WTC11 (cell line): ENCODE measurements around the gene LYPD6B. TPM values are rescaled to one million over a fixed set of nuclear protein-coding genes. Genes with fewer than 3 reads are reported as not detected.

ENCODE experiments used
- ATAC-seq: fragments of 200-7000 bp; cut with Tn5 transposase; 2 replicates; pipeline ENCODE4 v1.10.0; 2021; ENCODE audit warnings: mild to moderate bottlenecking, moderate library complexity
- CTCF ChIA-PET: fragments of 300-600 bp; sonication (Branson Sonifier 250); formaldehyde crosslinking; loops from one replicate; lab custom pipeline; 2021; ENCODE audit warnings: antibody characterized with exemption; lab: Charles Lee
- POLR2A ChIA-PET: fragments of 350-600 bp; sonication (Branson Sonifier 250); formaldehyde crosslinking; loops from one replicate; lab custom pipeline; 2021; ENCODE audit warnings: antibody characterized with exemption; lab: Charles Lee
- DNase-seq: peaks from one replicate; pipeline ENCODE4 v3.0.0; 2021; ENCODE audit warnings: low spot score
- H3K27ac Mint-ChIP-seq: 2 replicates; pipeline ENCODE4 v1.8.0; 2021; ENCODE audit warnings: mixed read lengths
- H3K27me3 Mint-ChIP-seq: 2 replicates; pipeline ENCODE4 v1.8.0; 2021; ENCODE audit warnings: low read depth, mild to moderate bottlenecking, moderate library complexity, mixed read lengths
- H3K36me3 Mint-ChIP-seq: 2 replicates; pipeline ENCODE4 v1.8.0; 2021; ENCODE audit warnings: mixed read lengths
- H3K4me1 Mint-ChIP-seq: 2 replicates; pipeline ENCODE4 v1.8.0; 2022; ENCODE audit warnings: mixed read lengths
- H3K4me3 Mint-ChIP-seq: 2 replicates; pipeline ENCODE4 v1.8.0; 2021; ENCODE audit warnings: mild to moderate bottlenecking, moderate library complexity, mixed read lengths
- H3K9me3 Mint-ChIP-seq: 2 replicates; pipeline ENCODE4 v1.8.0; 2021; ENCODE audit warnings: mixed read lengths
- CBFB ChIP-seq: sonication (generic); formaldehyde crosslinking; IDR thresholded peaks from 2 replicates; pipeline ENCODE4 v1.8.1; 2022; ENCODE audit warnings: mild to moderate bottlenecking, low read depth, missing genetic modification reagents
- ELF4 ChIP-seq: sonication (generic); formaldehyde crosslinking; IDR thresholded peaks from 2 replicates; pipeline ENCODE4 v1.8.1; 2022; ENCODE audit warnings: low read depth, mild to moderate bottlenecking, moderate library complexity, missing genetic modification reagents
- ESRRA ChIP-seq: sonication (generic); formaldehyde crosslinking; IDR thresholded peaks from 2 replicates; pipeline ENCODE4 v1.8.1; 2022; ENCODE audit warnings: mild to moderate bottlenecking, missing genetic modification reagents, borderline replicate concordance
- NFE2L1 ChIP-seq: sonication (generic); formaldehyde crosslinking; IDR thresholded peaks from 2 replicates; pipeline ENCODE4 v1.8.1; 2023; ENCODE audit warnings: missing genetic modification reagents
- NR2C2 ChIP-seq: sonication (generic); formaldehyde crosslinking; IDR thresholded peaks from 2 replicates; pipeline ENCODE4 v1.8.0; 2022; ENCODE audit warnings: mild to moderate bottlenecking, missing genetic modification reagents
- NR3C1 ChIP-seq: sonication (generic); formaldehyde crosslinking; conservative IDR thresholded peaks from 2 replicates; pipeline ENCODE4 v1.8.1; 2023; ENCODE audit warnings: low read depth, mild to moderate bottlenecking, missing genetic modification reagents
- PRRX2 ChIP-seq: fragments of 250-450 bp; sonication (Bioruptor Pico); IDR thresholded peaks from 2 replicates; pipeline ENCODE4 v1.8.0; 2021; ENCODE audit warnings: mild to moderate bottlenecking
- RORB ChIP-seq: fragments of 250-450 bp; sonication (Bioruptor Pico); IDR thresholded peaks from 2 replicates; pipeline ENCODE4 v1.9.0; 2021; ENCODE audit warnings: mild to moderate bottlenecking
- TEAD1 ChIP-seq: sonication (generic); formaldehyde crosslinking; IDR thresholded peaks from 2 replicates; pipeline ENCODE4 v1.8.0; 2022; ENCODE audit warnings: mild to moderate bottlenecking, missing genetic modification reagents
- ZNF232 ChIP-seq: sonication (generic); formaldehyde crosslinking; IDR thresholded peaks from 2 replicates; pipeline ENCODE4 v1.8.0; 2022; ENCODE audit warnings: mild to moderate bottlenecking, missing genetic modification reagents
- ZNF423 ChIP-seq: fragments of 250-450 bp; sonication (Bioruptor Pico); IDR thresholded peaks from 2 replicates; pipeline ENCODE4 v2.1.2; 2022; ENCODE audit warnings: mild to moderate bottlenecking, moderate library complexity
- total RNA-seq: library from RNA; stranded (reverse); gene quantifications from 3 replicates; pipeline ENCODE4 v1.2.3, GENCODE V29; 2021
- TF ChIP-seq, protein P1 (sequence below): sonication (generic); formaldehyde crosslinking; IDR thresholded peaks from 2 replicates; pipeline ENCODE4 v1.8.1; 2022; ENCODE audit warnings: missing genetic modification reagents, borderline replicate concordance
- TF ChIP-seq, protein P2 (sequence below): fragments of 200-600 bp; IDR thresholded peaks from 2 replicates; pipeline ENCODE4 v1.8.0; 2022; ENCODE audit warnings: antibody characterized with exemption
- TF ChIP-seq, protein P3 (sequence below): sonication (generic); formaldehyde crosslinking; IDR thresholded peaks from 2 replicates; pipeline ENCODE4 v1.8.0; 2022; ENCODE audit warnings: mild to moderate bottlenecking, missing genetic modification reagents
- TF ChIP-seq, protein P4 (sequence below): sonication (generic); formaldehyde crosslinking; IDR thresholded peaks from 2 replicates; pipeline ENCODE4 v1.8.1; 2022; ENCODE audit warnings: mild to moderate bottlenecking, missing genetic modification reagents, moderate library complexity, borderline replicate concordance
- TF ChIP-seq, protein P5 (sequence below): sonication (generic); formaldehyde crosslinking; IDR thresholded peaks from 2 replicates; pipeline ENCODE4 v1.8.1; 2022; ENCODE audit warnings: mild to moderate bottlenecking, moderate library complexity, missing genetic modification reagents
- TF ChIP-seq, protein P6 (sequence below): sonication (generic); formaldehyde crosslinking; IDR thresholded peaks from 2 replicates; pipeline ENCODE4 v1.8.0; 2023; ENCODE audit warnings: mild to moderate bottlenecking, missing genetic modification reagents
- TF ChIP-seq, protein P7 (sequence below): fragments of 250-450 bp; sonication (Bioruptor Pico); IDR thresholded peaks from 2 replicates; pipeline ENCODE4 v1.9.0; 2021; ENCODE audit warnings: mild to moderate bottlenecking
- TF ChIP-seq, protein P8 (sequence below): sonication (generic); formaldehyde crosslinking; IDR thresholded peaks from 2 replicates; pipeline ENCODE4 v1.8.1; 2023; ENCODE audit warnings: mild to moderate bottlenecking, missing genetic modification reagents

Gene LYPD6B
- total RNA-seq, 1 experiment from 2014 or later, result 1.6 TPM

DNA sequence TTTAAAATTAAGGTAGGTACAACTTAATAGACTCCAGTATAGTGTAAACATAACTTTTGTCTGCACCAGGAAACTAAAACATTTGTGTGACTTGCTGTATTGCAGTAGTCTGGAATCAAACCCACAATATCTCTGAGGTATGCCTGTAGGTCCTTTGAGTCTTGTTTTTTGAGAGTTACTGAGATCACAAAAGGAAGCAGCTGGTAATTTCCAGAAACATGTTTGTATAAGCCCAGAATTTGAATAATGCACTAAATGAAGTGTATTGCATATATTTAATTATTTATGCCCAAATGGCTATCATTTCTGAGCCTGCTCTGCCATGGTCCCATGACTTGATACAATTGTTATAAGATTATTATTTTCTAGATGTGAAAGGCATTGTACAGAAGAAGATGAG is 148.6 kb downstream of the LYPD6B start (continued):
- TF ChIP-seq, protein P1, sequence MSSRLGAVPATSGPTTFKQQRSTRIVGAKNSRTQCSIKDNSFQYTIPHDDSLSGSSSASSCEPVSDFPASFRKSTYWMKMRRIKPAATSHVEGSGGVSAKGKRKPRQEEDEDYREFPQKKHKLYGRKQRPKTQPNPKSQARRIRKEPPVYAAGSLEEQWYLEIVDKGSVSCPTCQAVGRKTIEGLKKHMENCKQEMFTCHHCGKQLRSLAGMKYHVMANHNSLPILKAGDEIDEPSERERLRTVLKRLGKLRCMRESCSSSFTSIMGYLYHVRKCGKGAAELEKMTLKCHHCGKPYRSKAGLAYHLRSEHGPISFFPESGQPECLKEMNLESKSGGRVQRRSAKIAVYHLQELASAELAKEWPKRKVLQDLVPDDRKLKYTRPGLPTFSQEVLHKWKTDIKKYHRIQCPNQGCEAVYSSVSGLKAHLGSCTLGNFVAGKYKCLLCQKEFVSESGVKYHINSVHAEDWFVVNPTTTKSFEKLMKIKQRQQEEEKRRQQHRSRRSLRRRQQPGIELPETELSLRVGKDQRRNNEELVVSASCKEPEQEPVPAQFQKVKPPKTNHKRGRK, result no peak
- TF ChIP-seq, protein P2, sequence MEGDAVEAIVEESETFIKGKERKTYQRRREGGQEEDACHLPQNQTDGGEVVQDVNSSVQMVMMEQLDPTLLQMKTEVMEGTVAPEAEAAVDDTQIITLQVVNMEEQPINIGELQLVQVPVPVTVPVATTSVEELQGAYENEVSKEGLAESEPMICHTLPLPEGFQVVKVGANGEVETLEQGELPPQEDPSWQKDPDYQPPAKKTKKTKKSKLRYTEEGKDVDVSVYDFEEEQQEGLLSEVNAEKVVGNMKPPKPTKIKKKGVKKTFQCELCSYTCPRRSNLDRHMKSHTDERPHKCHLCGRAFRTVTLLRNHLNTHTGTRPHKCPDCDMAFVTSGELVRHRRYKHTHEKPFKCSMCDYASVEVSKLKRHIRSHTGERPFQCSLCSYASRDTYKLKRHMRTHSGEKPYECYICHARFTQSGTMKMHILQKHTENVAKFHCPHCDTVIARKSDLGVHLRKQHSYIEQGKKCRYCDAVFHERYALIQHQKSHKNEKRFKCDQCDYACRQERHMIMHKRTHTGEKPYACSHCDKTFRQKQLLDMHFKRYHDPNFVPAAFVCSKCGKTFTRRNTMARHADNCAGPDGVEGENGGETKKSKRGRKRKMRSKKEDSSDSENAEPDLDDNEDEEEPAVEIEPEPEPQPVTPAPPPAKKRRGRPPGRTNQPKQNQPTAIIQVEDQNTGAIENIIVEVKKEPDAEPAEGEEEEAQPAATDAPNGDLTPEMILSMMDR, result no peak

DNA sequence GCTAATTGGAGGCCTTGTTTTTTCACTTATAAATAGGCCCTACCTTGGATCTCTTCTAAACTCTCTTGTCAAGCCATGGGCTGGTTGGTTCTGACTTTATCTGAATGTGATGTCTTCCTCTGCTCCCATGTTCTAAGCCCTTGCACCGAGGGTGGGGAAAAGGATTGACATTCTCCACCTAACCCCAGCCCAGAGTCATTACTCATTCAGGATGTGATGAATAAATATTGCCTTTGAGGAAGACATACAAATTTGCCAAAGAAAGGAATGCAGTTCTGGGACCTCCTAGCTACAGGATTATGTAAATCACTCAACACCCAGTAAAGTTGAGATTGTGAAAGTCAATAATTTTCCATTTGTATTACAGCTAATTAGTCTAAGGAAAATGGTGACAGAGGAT is 149.8 kb downstream of the LYPD6B start:
- TF ChIP-seq, protein P3, sequence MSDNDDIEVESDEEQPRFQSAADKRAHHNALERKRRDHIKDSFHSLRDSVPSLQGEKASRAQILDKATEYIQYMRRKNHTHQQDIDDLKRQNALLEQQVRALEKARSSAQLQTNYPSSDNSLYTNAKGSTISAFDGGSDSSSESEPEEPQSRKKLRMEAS (CRISPR knock-in tag), result no peak
- POLR2A ChIA-PET, result no interaction called here
- ATAC-seq, result no peak
- no peak overlapping the region for H3K4me3 Mint-ChIP-seq
- H3K4me1 Mint-ChIP-seq, result peaks cover 5% of the 10 kb centered on the region
- H3K27me3 Mint-ChIP-seq, result no peaks in the 10 kb centered on the region
- CTCF ChIA-PET, result no interaction called here
- no peaks in the 10 kb centered on the region for H3K9me3 Mint-ChIP-seq
- H3K27ac Mint-ChIP-seq, result no peak overlapping the region
- no peak for DNase-seq
- no peaks in the 10 kb centered on the region for H3K36me3 Mint-ChIP-seq

DNA sequence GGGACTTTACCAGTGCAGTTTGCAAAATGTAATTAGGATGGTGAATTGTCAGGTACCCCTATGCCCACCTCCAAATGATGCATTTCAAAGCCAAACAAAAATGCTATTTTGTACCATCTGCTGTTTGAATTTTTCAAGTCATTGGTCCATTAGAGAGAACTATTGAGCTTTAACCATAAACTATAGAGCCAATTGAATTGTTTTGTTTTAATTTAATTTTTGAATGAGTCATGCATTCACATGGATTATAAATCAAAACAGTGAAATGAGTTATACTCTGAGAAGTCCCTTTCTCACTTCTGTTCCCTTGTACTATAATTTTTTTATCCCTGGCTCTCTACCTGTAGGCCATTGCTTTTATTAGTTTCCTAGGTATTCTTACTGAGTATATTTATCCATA is 151.3 kb downstream of the LYPD6B start:
- ChIA-PET CTCF (no interaction called here), POLR2A (no interaction called here)
- TF ChIP-seq, protein P4, sequence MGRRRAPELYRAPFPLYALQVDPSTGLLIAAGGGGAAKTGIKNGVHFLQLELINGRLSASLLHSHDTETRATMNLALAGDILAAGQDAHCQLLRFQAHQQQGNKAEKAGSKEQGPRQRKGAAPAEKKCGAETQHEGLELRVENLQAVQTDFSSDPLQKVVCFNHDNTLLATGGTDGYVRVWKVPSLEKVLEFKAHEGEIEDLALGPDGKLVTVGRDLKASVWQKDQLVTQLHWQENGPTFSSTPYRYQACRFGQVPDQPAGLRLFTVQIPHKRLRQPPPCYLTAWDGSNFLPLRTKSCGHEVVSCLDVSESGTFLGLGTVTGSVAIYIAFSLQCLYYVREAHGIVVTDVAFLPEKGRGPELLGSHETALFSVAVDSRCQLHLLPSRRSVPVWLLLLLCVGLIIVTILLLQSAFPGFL, result no peak
- TF ChIP-seq, protein P5, sequence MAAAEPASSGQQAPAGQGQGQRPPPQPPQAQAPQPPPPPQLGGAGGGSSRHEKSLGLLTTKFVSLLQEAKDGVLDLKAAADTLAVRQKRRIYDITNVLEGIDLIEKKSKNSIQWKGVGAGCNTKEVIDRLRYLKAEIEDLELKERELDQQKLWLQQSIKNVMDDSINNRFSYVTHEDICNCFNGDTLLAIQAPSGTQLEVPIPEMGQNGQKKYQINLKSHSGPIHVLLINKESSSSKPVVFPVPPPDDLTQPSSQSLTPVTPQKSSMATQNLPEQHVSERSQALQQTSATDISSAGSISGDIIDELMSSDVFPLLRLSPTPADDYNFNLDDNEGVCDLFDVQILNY (CRISPR knock-in tag), result no peak
- TF ChIP-seq ZNF232 (CRISPR knock-in tag), result no peak
- no peak for TF ChIP-seq TEAD1 (CRISPR knock-in tag)
- TF ChIP-seq ZNF423 (CRISPR knock-in tag), result no peak
- no peak for TF ChIP-seq CBFB (CRISPR knock-in tag)
- TF ChIP-seq NR3C1 (CRISPR knock-in tag), result no peak
- TF ChIP-seq, protein P6, sequence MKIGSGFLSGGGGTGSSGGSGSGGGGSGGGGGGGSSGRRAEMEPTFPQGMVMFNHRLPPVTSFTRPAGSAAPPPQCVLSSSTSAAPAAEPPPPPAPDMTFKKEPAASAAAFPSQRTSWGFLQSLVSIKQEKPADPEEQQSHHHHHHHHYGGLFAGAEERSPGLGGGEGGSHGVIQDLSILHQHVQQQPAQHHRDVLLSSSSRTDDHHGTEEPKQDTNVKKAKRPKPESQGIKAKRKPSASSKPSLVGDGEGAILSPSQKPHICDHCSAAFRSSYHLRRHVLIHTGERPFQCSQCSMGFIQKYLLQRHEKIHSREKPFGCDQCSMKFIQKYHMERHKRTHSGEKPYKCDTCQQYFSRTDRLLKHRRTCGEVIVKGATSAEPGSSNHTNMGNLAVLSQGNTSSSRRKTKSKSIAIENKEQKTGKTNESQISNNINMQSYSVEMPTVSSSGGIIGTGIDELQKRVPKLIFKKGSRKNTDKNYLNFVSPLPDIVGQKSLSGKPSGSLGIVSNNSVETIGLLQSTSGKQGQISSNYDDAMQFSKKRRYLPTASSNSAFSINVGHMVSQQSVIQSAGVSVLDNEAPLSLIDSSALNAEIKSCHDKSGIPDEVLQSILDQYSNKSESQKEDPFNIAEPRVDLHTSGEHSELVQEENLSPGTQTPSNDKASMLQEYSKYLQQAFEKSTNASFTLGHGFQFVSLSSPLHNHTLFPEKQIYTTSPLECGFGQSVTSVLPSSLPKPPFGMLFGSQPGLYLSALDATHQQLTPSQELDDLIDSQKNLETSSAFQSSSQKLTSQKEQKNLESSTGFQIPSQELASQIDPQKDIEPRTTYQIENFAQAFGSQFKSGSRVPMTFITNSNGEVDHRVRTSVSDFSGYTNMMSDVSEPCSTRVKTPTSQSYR (CRISPR knock-in tag), result no peak
- TF ChIP-seq NR2C2, result no peak
- TF ChIP-seq, protein P7, sequence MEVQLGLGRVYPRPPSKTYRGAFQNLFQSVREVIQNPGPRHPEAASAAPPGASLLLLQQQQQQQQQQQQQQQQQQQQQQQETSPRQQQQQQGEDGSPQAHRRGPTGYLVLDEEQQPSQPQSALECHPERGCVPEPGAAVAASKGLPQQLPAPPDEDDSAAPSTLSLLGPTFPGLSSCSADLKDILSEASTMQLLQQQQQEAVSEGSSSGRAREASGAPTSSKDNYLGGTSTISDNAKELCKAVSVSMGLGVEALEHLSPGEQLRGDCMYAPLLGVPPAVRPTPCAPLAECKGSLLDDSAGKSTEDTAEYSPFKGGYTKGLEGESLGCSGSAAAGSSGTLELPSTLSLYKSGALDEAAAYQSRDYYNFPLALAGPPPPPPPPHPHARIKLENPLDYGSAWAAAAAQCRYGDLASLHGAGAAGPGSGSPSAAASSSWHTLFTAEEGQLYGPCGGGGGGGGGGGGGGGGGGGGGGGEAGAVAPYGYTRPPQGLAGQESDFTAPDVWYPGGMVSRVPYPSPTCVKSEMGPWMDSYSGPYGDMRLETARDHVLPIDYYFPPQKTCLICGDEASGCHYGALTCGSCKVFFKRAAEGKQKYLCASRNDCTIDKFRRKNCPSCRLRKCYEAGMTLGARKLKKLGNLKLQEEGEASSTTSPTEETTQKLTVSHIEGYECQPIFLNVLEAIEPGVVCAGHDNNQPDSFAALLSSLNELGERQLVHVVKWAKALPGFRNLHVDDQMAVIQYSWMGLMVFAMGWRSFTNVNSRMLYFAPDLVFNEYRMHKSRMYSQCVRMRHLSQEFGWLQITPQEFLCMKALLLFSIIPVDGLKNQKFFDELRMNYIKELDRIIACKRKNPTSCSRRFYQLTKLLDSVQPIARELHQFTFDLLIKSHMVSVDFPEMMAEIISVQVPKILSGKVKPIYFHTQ, result no peak
- no peak for TF ChIP-seq NFE2L1 (CRISPR knock-in tag)
- TF ChIP-seq, protein P8, sequence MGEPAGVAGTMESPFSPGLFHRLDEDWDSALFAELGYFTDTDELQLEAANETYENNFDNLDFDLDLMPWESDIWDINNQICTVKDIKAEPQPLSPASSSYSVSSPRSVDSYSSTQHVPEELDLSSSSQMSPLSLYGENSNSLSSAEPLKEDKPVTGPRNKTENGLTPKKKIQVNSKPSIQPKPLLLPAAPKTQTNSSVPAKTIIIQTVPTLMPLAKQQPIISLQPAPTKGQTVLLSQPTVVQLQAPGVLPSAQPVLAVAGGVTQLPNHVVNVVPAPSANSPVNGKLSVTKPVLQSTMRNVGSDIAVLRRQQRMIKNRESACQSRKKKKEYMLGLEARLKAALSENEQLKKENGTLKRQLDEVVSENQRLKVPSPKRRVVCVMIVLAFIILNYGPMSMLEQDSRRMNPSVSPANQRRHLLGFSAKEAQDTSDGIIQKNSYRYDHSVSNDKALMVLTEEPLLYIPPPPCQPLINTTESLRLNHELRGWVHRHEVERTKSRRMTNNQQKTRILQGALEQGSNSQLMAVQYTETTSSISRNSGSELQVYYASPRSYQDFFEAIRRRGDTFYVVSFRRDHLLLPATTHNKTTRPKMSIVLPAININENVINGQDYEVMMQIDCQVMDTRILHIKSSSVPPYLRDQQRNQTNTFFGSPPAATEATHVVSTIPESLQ (CRISPR knock-in tag), result no peak
- TF ChIP-seq ELF4 (CRISPR knock-in tag), result no peak
- TF ChIP-seq RORB (CRISPR knock-in tag), result no peak
- TF ChIP-seq PRRX2 (CRISPR knock-in tag), result no peak
- TF ChIP-seq, protein P3 (CRISPR knock-in tag), result no peak
- no peak for TF ChIP-seq ESRRA (CRISPR knock-in tag)
- Mint-ChIP-seq H3K4me3 (no peak overlapping the region), H3K36me3 (no peaks in the 10 kb centered on the region), H3K4me1 (peaks cover 5% of the 10 kb centered on the region), H3K9me3 (no peaks in the 10 kb centered on the region), H3K27ac (no peak overlapping the region), H3K27me3 (no peaks in the 10 kb centered on the region)
- ATAC-seq (no peak), DNase-seq (no peak)
